ENCODE results near the gene AQP2.

AQP2 gene

GRCh38 chr12:49998453-49998852 lies 47.9 kb downstream of the AQP2 start:
- Histone ChIP-seq H3K36me3 (replicated peaks) (peaks cover 27% of the 10 kb centered on the region), H3K4me3 (ENCODE audit: low read depth, low read length) (no peak overlapping the region), H3K27ac (no peak overlapping the region), H3K27me3 (replicated peaks) (no peaks in the 10 kb centered on the region)
- peak; percentile 25 for TF ChIP-seq CTCF (IDR thresholded peaks at IDR 0.05; ENCODE audit: low read depth, low read length, missing control alignments)
- in situ Hi-C loops (cut with HindIII; ENCODE audit: low pct_ligation_motif_present, low sequenced_read_pairs), result no loop called here
- DNase-seq, result no peak

GRCh38 chr12:50003595-50003994 lies 53.1 kb downstream of the AQP2 start:
- Histone ChIP-seq H3K27me3 (replicated peaks) (no peaks in the 10 kb centered on the region), H3K4me3 (ENCODE audit: low read depth, low read length) (no peak overlapping the region), H3K27ac (no peak overlapping the region), H3K36me3 (replicated peaks) (peaks cover 5% of the 10 kb centered on the region)
- DNase-seq, result no peak
- no peak for TF ChIP-seq CTCF (IDR thresholded peaks at IDR 0.05; ENCODE audit: low read depth, low read length, missing control alignments)
- in situ Hi-C loops (cut with HindIII; ENCODE audit: low pct_ligation_motif_present, low sequenced_read_pairs), result no loop called here

- no peak for DNase-seq
- no peaks in the 10 kb centered on the region for H3K27me3 ChIP-seq (replicated peaks)
- H3K4me3 ChIP-seq (ENCODE audit: low read depth, low read length), result no peak overlapping the region
- TF ChIP-seq CTCF (IDR thresholded peaks at IDR 0.05; ENCODE audit: low read depth, low read length, missing control alignments), result no peak
- H3K36me3 ChIP-seq (replicated peaks), result no peaks in the 10 kb centered on the region
- no peak overlapping the region for H3K27ac ChIP-seq
- in situ Hi-C loops (cut with HindIII; ENCODE audit: low pct_ligation_motif_present, low sequenced_read_pairs), result no loop called here
Observed at GRCh38 chr12:50004696-50005095, 54.2 kb downstream of the AQP2 start.

- no peak overlapping the region for H3K4me3 ChIP-seq (ENCODE audit: low read depth, low read length)
- DNase-seq, result no peak
- in situ Hi-C loops (cut with HindIII; ENCODE audit: low pct_ligation_motif_present, low sequenced_read_pairs), result no loop called here
- no peak for TF ChIP-seq CTCF (IDR thresholded peaks at IDR 0.05; ENCODE audit: low read depth, low read length, missing control alignments)
- H3K36me3 ChIP-seq (replicated peaks), result no peaks in the 10 kb centered on the region
- H3K27ac ChIP-seq, result no peak overlapping the region
- H3K27me3 ChIP-seq (replicated peaks), result no peaks in the 10 kb centered on the region
Observed at GRCh38 chr12:50005175-50005574, 54.6 kb downstream of the AQP2 start.

GRCh38 chr12:50006280-50006679 lies 55.7 kb downstream of the AQP2 start:
- H3K27ac ChIP-seq, result no peak overlapping the region
- no peak for DNase-seq
- no peak for TF ChIP-seq CTCF (IDR thresholded peaks at IDR 0.05; ENCODE audit: low read depth, low read length, missing control alignments)
- no peak overlapping the region for H3K4me3 ChIP-seq (ENCODE audit: low read depth, low read length)
- no peaks in the 10 kb centered on the region for H3K27me3 ChIP-seq (replicated peaks)
- H3K36me3 ChIP-seq (replicated peaks), result no peaks in the 10 kb centered on the region
- in situ Hi-C loops (cut with HindIII; ENCODE audit: low pct_ligation_motif_present, low sequenced_read_pairs), result no loop called here

- Histone ChIP-seq H3K36me3 (replicated peaks) (no peaks in the 10 kb centered on the region), H3K27me3 (replicated peaks) (no peaks in the 10 kb centered on the region), H3K4me3 (ENCODE audit: low read depth, low read length) (no peak overlapping the region), H3K27ac (no peak overlapping the region)
- DNase-seq, result no peak
- in situ Hi-C loops (cut with HindIII; ENCODE audit: low pct_ligation_motif_present, low sequenced_read_pairs), result no loop called here
- TF ChIP-seq CTCF (IDR thresholded peaks at IDR 0.05; ENCODE audit: low read depth, low read length, missing control alignments), result no peak
Observed at GRCh38 chr12:50006754-50007442, 56.4 kb downstream of the AQP2 start.
